Nephron (organoid): ENCODE results near the gene GSG1L2.

Source experiments
- H3K27ac Mint-ChIP-seq, 3 experiments: 2 replicates each; pipeline ENCODE4 v1.8.0; 2020; ENCODE audit warnings: mixed read lengths in 3 of 3, mild to moderate bottlenecking in 2 of 3, moderate library complexity in 1 of 3
- H3K27me3 Mint-ChIP-seq: 2 replicates; pipeline ENCODE4 v1.8.0; 2021; ENCODE audit warnings: low read depth, mild to moderate bottlenecking, moderate library complexity, mixed read lengths
- H3K36me3 Mint-ChIP-seq: 2 replicates; pipeline ENCODE4 v1.8.0; 2020; ENCODE audit warnings: low read depth, mixed read lengths
- H3K4me1 Mint-ChIP-seq: 2 replicates; pipeline ENCODE4 v1.8.0; 2020; ENCODE audit warnings: mixed read lengths
- H3K4me3 Mint-ChIP-seq, 3 experiments: 2 replicates each; pipeline ENCODE4 v1.8.0; 2020; ENCODE audit warnings: mild to moderate bottlenecking in 3 of 3, mixed read lengths in 3 of 3, moderate library complexity in 2 of 3
- H3K9me3 Mint-ChIP-seq: 2 replicates; pipeline ENCODE4 v1.8.0; 2020; ENCODE audit warnings: mixed read lengths
- CTCF ChIP-seq, 3 experiments: fragments of 200-600 bp; sonication (generic); IDR thresholded peaks; one replicate each; pipeline ENCODE4 v1.5.0; 2021; ENCODE audit warnings: antibody characterized with exemption in 3 of 3; ENCODE audit not compliant: unreplicated experiment in 3 of 3

The GSG1L2 gene

DNA sequence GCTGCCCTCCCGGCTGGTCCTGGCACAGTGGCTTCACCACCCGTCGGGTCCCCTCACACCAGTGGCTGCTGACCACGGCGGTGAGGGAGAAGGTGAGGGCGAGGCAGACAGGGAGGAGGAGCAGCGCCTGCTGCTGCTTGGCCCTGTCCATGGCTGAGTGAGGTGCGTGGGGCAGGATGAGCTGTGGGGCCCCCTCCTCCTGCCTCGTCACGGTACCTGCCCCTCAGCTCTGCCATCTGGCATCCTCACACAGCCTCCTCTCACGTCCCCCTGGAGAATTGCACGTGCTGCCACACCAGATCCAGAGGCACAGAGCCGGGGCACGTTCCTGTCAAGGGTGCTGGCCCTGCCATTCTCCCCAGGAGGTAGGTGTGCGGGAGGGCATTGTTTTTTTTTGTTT lies at the start of gene GSG1L2:
TSS of gene GSG1L2 (minus strand) at position 159 of the 400 bp plus-strand sequence. CDS start at position 151, 8 bp downstream.
- Mint-ChIP-seq H3K4me1 (no peaks in the 10 kb centered on the region), H3K4me3 (no peak within 1 kb of the TSS), H3K36me3 (no peaks in the 10 kb centered on the region), H3K27me3 (peaks cover 15% of the 10 kb centered on the region), H3K27ac (no peak within 1 kb of the TSS), H3K9me3 (peaks cover 4% of the 10 kb centered on the region)
- no peak for TF ChIP-seq CTCF (IDR thresholded peaks at IDR 0.05; ENCODE audit: unreplicated experiment in 3 of 3)

DNA sequence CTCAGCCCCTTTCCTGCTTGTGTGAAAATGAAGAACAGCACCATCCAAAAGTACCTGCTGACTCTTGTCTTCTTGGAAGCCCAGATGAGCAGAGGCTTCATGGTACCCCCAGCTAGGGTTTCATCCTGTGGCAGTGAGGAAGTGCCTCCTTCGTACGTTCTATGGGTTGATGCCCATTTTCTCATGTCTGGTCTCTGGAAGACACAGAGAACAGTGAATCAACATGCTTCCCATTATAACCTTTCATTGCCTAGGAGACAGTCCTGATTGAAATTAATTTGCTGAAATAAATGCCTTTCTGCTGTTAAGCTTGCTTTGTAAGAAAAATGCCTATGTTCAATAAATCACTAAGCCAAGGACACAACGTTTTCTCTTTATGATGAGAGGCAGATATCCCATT lies 46.7 kb upstream of the GSG1L2 start:
- Mint-ChIP-seq H3K4me3 (no peak overlapping the region), H3K9me3 (peaks cover 18% of the 10 kb centered on the region), H3K27ac (peak overlapping the region in 1 of 3 experiments; percentile 32)

DNA sequence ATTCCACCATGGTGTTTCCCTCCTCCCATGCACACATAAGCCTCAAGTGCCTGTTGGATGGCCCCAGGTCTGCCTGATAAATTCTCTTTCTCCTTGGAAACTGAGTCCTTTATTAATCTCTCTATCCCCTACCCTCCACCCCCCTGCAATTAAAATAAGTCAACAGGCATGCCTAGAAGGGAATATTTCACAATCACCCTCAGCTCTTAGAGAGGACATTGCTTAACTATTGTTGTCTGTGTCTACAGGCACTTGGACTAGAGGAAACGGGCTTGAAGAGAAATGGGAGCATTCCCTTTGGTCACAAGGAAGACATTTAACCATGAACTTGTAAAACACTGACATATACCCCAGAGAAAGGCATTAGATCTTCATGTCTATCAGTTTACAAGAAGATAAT lies 43.7 kb upstream of the GSG1L2 start:
- TF ChIP-seq CTCF (IDR thresholded peaks at IDR 0.05; ENCODE audit: unreplicated experiment in 3 of 3), result no peak
- Mint-ChIP-seq H3K4me1 (peaks cover 6% of the 10 kb centered on the region), H3K27ac (no peak overlapping the region), H3K4me3 (no peak overlapping the region), H3K36me3 (no peaks in the 10 kb centered on the region), H3K27me3 (peaks cover 5% of the 10 kb centered on the region), H3K9me3 (peaks cover 34% of the 10 kb centered on the region)

More for the DNA sequence above, 46.7 kb upstream of the GSG1L2 start:
- TF ChIP-seq CTCF (IDR thresholded peaks at IDR 0.05; ENCODE audit: unreplicated experiment in 3 of 3), result no peak
- H3K27me3 Mint-ChIP-seq, result peaks cover 6% of the 10 kb centered on the region
- no peaks in the 10 kb centered on the region for H3K36me3 Mint-ChIP-seq
- H3K4me1 Mint-ChIP-seq, result peaks cover 6% of the 10 kb centered on the region

GRCh38 chr17:9862949-9863348 lies 41.1 kb upstream of the GSG1L2 start:
- H3K4me3 Mint-ChIP-seq, result no peak overlapping the region
- H3K27me3 Mint-ChIP-seq, result peaks cover 5% of the 10 kb centered on the region
- no peak for TF ChIP-seq CTCF (IDR thresholded peaks at IDR 0.05; ENCODE audit: unreplicated experiment in 3 of 3)
- no peaks in the 10 kb centered on the region for H3K36me3 Mint-ChIP-seq
- no peaks in the 10 kb centered on the region for H3K4me1 Mint-ChIP-seq
- no peak overlapping the region for H3K27ac Mint-ChIP-seq
- H3K9me3 Mint-ChIP-seq, result peaks cover 43% of the 10 kb centered on the region

DNA sequence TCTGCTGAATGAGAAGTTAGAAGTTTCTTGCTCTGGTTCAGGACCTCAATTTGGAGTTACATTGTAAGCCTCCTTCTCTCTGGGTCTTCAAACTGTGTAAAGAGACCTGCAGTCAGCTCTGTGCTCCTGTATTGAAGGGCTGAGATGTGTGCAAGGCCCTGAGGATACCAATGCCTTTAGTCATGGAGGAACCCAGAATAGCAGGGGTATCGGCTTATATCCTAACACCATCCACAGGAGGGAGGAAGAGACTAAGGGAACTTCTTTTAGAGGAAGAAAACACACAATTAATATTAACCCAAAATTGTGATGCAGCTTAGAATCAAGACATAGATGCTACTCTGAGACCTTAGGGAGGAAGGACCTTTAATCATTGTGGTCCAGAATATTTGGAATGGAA lies 40.3 kb upstream of the GSG1L2 start:
- Mint-ChIP-seq H3K4me1 (no peaks in the 10 kb centered on the region), H3K36me3 (no peaks in the 10 kb centered on the region), H3K9me3 (peaks cover 44% of the 10 kb centered on the region), H3K4me3 (no peak overlapping the region), H3K27me3 (peaks cover 5% of the 10 kb centered on the region), H3K27ac (no peak overlapping the region)
- no peak for TF ChIP-seq CTCF (IDR thresholded peaks at IDR 0.05; ENCODE audit: unreplicated experiment in 3 of 3)

DNA sequence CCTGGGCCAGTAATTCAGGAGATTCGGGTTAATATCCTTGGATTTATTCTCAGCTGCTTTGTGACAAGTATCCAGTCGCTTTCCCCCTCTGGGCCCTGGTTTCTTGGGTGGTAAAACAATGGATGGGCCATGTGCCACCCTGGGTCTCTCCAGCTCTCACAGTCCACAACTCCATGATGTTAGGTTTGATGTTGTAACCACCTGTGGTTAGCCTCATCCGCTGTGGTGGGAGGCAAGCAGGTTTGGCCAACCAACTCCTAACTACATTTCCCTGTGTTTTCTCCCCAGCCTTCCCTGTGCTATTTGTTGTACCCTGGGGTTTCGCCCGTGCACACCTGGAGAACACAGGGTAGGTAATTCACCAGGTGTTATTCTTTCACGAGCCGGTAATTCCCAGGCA lies 39.0 kb upstream of the GSG1L2 start:
- peaks cover 5% of the 10 kb centered on the region for H3K27me3 Mint-ChIP-seq
- peaks cover 40% of the 10 kb centered on the region for H3K9me3 Mint-ChIP-seq
- no peak overlapping the region for H3K27ac Mint-ChIP-seq
- no peak overlapping the region for H3K4me3 Mint-ChIP-seq
- TF ChIP-seq CTCF (IDR thresholded peaks at IDR 0.05; ENCODE audit: unreplicated experiment in 3 of 3), result no peak
- no peaks in the 10 kb centered on the region for H3K4me1 Mint-ChIP-seq
- no peaks in the 10 kb centered on the region for H3K36me3 Mint-ChIP-seq
